ENCODE results near the gene JPT2.

DNA sequence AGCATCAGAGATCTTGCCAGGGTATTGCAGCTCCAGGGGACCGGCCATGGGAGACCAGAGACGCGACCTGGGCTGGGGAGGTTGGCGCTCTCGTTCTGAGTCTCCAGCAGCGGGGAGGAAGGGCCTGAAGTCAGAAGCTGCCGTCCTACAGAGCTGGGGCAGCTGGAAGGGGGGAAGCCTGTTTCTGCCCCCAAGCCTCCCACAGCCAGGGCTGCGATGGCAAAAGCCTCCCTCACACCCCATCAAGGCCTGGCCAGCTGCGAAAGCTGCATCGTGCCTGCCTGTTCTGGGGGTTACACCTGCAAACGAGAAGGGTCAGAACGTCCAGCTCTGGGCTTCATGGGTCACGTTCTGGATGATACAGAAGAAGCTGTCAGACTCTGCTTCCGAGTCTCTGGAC, 54.0 kb downstream of the JPT2 start:
- no peak for TF ChIP-seq POLR2AphosphoS5 (IDR thresholded peaks at IDR 0.05; ENCODE audit: low read depth, low read length)
- no peak for TF ChIP-seq POLR2A (IDR thresholded peaks at IDR 0.05; ENCODE audit: low read depth, low read length)
- no peak for TF ChIP-seq TAF1 (IDR thresholded peaks at IDR 0.05; ENCODE audit: low read depth, low read length)
- no peak for TF ChIP-seq SPI1 (IDR thresholded peaks at IDR 0.05; ENCODE audit: low read depth, low read length)
